HG03521 (cell line): ENCODE measurements around the gene TET2.

Experiments used
- ATAC-seq: cut with Tn5 transposase; IDR thresholded peaks from one replicate; pipeline ENCODE4 v1.9.1; 2021; ENCODE audit warnings: mild to moderate bottlenecking, moderate library complexity; ENCODE audit not compliant: unreplicated experiment

Gene TET2

GRCh38 chr4:105230287-105230686, 83.6 kb downstream of the TET2 start:
- no peak for ATAC-seq

GRCh38 chr4:105232374-105232773, 85.7 kb downstream of the TET2 start:
- no peak for ATAC-seq

GRCh38 chr4:105234582-105234981, 87.9 kb downstream of the TET2 start:
- no peak for ATAC-seq

- ATAC-seq, result peak; percentile 76
Observed at GRCh38 chr4:105236202-105236915, 89.7 kb downstream of the TET2 start.

- ATAC-seq, result no peak
Observed at GRCh38 chr4:105236916-105237311, 90.2 kb downstream of the TET2 start.

GRCh38 chr4:105240037-105240436, 93.4 kb downstream of the TET2 start:
- ATAC-seq, result no peak

GRCh38 chr4:105241451-105241850, 94.8 kb downstream of the TET2 start:
- no peak for ATAC-seq

- no peak for ATAC-seq
Observed at GRCh38 chr4:105243446-105243845, 96.8 kb downstream of the TET2 start.

- no peak for ATAC-seq
Observed at GRCh38 chr4:105246712-105247111, 100.0 kb downstream of the TET2 start.

GRCh38 chr4:105248613-105249012, 101.9 kb downstream of the TET2 start:
- ATAC-seq, result no peak

- ATAC-seq, result no peak
Observed at GRCh38 chr4:105257817-105258495, 111.3 kb downstream of the TET2 start.

- no peak for ATAC-seq
Observed at GRCh38 chr4:105265689-105266088, 119.0 kb downstream of the TET2 start.

- no peak for ATAC-seq
Observed at GRCh38 chr4:105267280-105267679, 120.6 kb downstream of the TET2 start.

GRCh38 chr4:105272002-105272401, 125.3 kb downstream of the TET2 start:
- no peak for ATAC-seq

GRCh38 chr4:105273230-105273629, 126.6 kb downstream of the TET2 start:
- ATAC-seq, result no peak

GRCh38 chr4:105274090-105274489, 127.4 kb downstream of the TET2 start:
- ATAC-seq, result no peak

- no peak for ATAC-seq
Observed at GRCh38 chr4:105274504-105274903, 127.8 kb downstream of the TET2 start.

- no peak for ATAC-seq
Observed at GRCh38 chr4:105276361-105277104, 129.9 kb downstream of the TET2 start.

- ATAC-seq, result no peak
Observed at GRCh38 chr4:105277702-105278101, 131.0 kb downstream of the TET2 start.

GRCh38 chr4:105279314-105279713, 132.6 kb downstream of the TET2 start:
- ATAC-seq, result no peak

GRCh38 chr4:105280338-105281123, 133.9 kb downstream of the TET2 start:
- ATAC-seq, result no peak
